ENCODE results near the gene KIF27.
A peak's percentile ranks its signal among the peaks of the same experiment; 100 is the strongest.
"Not testable (repeated sequence)": the region's sequence is repeated elsewhere in the genome, so short reads cannot be mapped to it uniquely, and the experiment has no call there.

Gene KIF27

GRCh38 chr9:83956436-83957247 lies 35.4 kb upstream of the KIF27 start:
- TF ChIP-seq JUND (IDR thresholded peaks at IDR 0.05; ENCODE audit: low read depth) = no peak
- in situ Hi-C loops (cut with HindIII; ENCODE audit: low pct_unique_long_range_greater_than_20kb, low sequenced_read_pairs) = no loop called here
- peak; percentile 36 to 64 for DNase-seq (ENCODE audit: low read depth in 1 of 2, low spot score in 1 of 2)

- in situ Hi-C loops (cut with HindIII; ENCODE audit: low pct_unique_long_range_greater_than_20kb, low sequenced_read_pairs) = no loop called here
- no peak for DNase-seq (ENCODE audit: low read depth in 1 of 2, low spot score in 1 of 2)
- TF ChIP-seq JUND (IDR thresholded peaks at IDR 0.05; ENCODE audit: low read depth) = no peak
These were observed 34.8 kb upstream of the KIF27 start for GRCh38 chr9:83956086-83956435.

- DNase-seq (ENCODE audit: low read depth in 1 of 2, low spot score in 1 of 2); in situ Hi-C loops (cut with HindIII; ENCODE audit: low pct_unique_long_range_greater_than_20kb, low sequenced_read_pairs): not testable (repeated sequence)
These were observed 26.9 kb upstream of the KIF27 start for GRCh38 chr9:83948096-83948495.

DNA sequence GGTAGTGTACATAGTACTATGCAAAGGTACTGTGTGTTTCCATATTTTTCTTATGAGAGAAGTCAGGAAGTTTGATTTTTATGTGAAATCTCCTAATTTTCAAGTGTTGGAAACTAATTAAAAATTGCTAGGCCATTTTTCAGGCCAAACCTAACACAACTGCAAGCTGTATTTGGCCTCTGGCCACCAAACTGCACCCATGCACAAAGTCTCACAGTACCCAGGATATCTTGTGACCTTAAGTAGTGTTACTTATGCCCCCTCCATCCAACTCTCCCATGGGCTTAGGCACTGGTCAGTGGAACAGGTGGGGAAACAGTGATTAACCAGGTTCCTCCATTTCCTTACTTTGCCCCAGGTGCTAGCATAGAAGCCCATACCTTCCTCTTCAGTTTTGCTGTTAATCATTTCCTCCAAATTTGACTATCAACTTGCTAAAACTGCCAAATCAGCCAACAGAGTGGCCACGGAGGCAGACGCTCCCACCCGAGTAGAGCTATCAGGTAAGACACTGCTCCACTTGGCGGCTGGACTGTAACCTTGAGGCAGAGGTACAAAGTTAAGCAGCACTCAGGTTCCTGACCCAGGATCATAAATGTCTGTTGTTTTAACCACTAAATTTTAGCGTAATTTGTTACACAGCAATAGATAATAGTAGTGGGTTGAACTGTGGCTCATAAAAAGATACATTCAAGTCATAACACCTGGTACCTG lies 19.5 kb upstream of the KIF27 start:
- in situ Hi-C loops (cut with HindIII; ENCODE audit: low pct_unique_long_range_greater_than_20kb, low sequenced_read_pairs) = no loop called here
- no peak for TF ChIP-seq JUND (IDR thresholded peaks at IDR 0.05; ENCODE audit: low read depth)
- DNase-seq (ENCODE audit: low read depth in 1 of 2, low spot score in 1 of 2) = no peak

- peak; percentile 34 to 69 for DNase-seq (ENCODE audit: low read depth in 1 of 2, low spot score in 1 of 2)
- in situ Hi-C loops (cut with HindIII; ENCODE audit: low pct_unique_long_range_greater_than_20kb, low sequenced_read_pairs) = no loop called here
- no peak for TF ChIP-seq JUND (IDR thresholded peaks at IDR 0.05; ENCODE audit: low read depth)
These were observed 16.7 kb upstream of the KIF27 start for GRCh38 chr9:83937861-83938455.

DNA sequence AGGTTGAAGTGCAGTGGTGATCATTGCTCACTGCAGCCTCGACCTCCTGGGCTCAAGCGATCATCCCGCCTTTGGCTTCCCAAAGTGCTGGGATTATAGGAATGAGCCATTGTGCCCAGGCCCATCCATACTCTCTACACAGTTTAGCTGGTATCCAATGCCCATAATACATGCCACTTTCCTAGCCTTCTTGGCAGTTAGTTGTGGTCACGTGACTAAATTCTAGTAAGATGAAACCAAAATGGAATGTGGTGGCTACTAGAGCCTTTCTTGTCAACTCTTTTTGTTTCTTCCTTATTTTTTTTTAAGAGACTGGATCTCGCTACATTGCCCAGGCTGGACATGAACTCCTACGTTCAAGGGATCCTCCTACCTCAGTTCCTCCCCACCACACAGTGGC lies 15.3 kb upstream of the KIF27 start:
- no peak for DNase-seq (ENCODE audit: low read depth in 1 of 2, low spot score in 1 of 2)

GRCh38 chr9:83935276-83935935 lies 14.2 kb upstream of the KIF27 start:
- no peak for TF ChIP-seq JUND (IDR thresholded peaks at IDR 0.05; ENCODE audit: low read depth)
- DNase-seq (ENCODE audit: low read depth in 1 of 2, low spot score in 1 of 2) = peak in 1 of 2 experiments; percentile 33
- in situ Hi-C loops (cut with HindIII; ENCODE audit: low pct_unique_long_range_greater_than_20kb, low sequenced_read_pairs) = no loop called here

More for the DNA sequence above, 15.3 kb upstream of the KIF27 start:
- TF ChIP-seq JUND (IDR thresholded peaks at IDR 0.05; ENCODE audit: low read depth) = no peak
- in situ Hi-C loops (cut with HindIII; ENCODE audit: low pct_unique_long_range_greater_than_20kb, low sequenced_read_pairs) = no loop called here

DNA sequence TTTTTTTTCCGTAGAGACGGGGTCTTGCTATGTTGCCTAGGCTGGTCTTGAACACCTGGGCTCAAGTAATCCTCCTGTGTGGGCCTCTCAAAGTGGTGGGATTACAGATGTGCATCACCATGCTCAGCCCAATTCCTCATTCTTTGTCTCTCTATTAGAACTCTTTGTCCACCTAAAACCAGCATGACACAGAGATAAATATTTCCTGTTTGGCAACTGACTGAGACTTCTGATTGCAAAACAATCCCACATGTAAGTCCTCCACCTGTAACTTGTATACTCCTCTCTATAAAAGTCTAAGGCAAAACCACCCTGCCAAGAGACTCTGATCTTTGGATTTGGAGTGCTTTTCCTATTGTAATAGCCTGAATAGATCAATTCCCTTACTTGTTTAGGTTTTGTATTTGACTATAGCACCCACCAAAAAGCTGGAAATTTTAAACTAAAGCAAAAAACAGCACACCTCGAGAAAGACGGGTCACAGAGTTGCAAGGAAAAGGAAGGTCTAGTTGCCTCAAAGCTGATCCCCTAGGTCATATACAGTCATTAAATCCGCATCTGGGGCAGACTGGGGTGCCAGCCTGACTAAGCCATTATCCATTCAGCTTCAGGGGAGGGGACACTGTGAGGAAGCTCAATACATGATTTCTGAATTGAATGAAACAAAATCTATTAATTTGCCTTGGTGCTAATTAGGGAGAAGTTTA lies 13.5 kb upstream of the KIF27 start:
- peak in 1 of 2 experiments; percentile 15 for DNase-seq (ENCODE audit: low read depth in 1 of 2, low spot score in 1 of 2)
- in situ Hi-C loops (cut with HindIII; ENCODE audit: low pct_unique_long_range_greater_than_20kb, low sequenced_read_pairs) = no loop called here
- no peak for TF ChIP-seq JUND (IDR thresholded peaks at IDR 0.05; ENCODE audit: low read depth)

DNA sequence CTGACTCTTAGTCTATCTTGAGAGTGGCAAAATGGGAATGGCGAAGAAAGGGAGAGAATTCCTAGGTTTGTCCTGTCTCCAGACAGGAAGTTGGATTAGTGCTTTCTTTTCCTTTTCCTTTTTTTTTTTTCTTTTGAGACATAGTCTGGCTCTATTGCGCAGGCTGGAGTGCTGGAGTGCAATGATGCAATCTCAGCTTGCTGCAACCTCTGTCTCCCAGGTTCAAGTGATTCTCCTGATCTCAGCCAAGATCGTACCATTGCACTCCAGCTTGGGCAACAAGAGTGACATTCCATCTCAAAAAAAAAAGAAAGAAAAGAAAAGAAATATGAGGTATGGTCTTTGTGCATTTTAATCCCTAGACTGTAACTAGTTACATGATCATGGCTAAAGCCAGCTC lies 12.6 kb upstream of the KIF27 start:
- DNase-seq (ENCODE audit: low read depth in 1 of 2, low spot score in 1 of 2) = no peak
- in situ Hi-C loops (cut with HindIII; ENCODE audit: low pct_unique_long_range_greater_than_20kb, low sequenced_read_pairs) = no loop called here
- no peak for TF ChIP-seq JUND (IDR thresholded peaks at IDR 0.05; ENCODE audit: low read depth)

GRCh38 chr9:83932851-83933250 lies 11.6 kb upstream of the KIF27 start:
- no peak for TF ChIP-seq JUND (IDR thresholded peaks at IDR 0.05; ENCODE audit: low read depth)
- no peak for DNase-seq (ENCODE audit: low read depth in 1 of 2, low spot score in 1 of 2)
- in situ Hi-C loops (cut with HindIII; ENCODE audit: low pct_unique_long_range_greater_than_20kb, low sequenced_read_pairs) = no loop called here

DNA sequence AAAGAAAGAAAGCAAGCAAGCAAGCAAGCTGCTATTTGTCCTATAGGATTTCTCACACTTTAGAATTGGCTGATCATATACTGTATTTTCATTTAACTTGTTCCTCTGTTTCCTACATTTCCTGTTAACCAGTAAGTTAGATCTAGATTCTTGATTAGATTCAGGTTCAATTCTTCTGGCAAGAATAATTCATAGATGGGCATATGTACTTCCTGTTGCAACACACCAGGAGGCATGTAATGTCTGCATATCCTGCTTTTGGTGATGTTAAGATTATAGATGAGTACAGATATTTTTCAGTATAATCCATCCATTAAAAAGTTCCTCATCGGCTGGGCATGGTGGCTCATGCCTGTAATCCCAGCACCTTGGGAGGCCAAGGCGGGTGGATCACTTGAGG lies 10.8 kb upstream of the KIF27 start:
- peak in 1 of 2 experiments; percentile 40 for DNase-seq (ENCODE audit: low read depth in 1 of 2, low spot score in 1 of 2)
- in situ Hi-C loops (cut with HindIII; ENCODE audit: low pct_unique_long_range_greater_than_20kb, low sequenced_read_pairs) = no loop called here
- no peak for TF ChIP-seq JUND (IDR thresholded peaks at IDR 0.05; ENCODE audit: low read depth)

GRCh38 chr9:83930881-83931280 lies 9.6 kb upstream of the KIF27 start:
- in situ Hi-C loops (cut with HindIII; ENCODE audit: low pct_unique_long_range_greater_than_20kb, low sequenced_read_pairs) = no loop called here
- no peak for DNase-seq (ENCODE audit: low read depth in 1 of 2, low spot score in 1 of 2)
- TF ChIP-seq JUND (IDR thresholded peaks at IDR 0.05; ENCODE audit: low read depth) = no peak

Data from T47D (cell line).